ENCODE data around the gene DACT3.
A peak's percentile ranks its signal among the peaks of the same experiment; 100 is the strongest.

Gene DACT3

GRCh38 chr19:46665072-46665471 lies 4.1 kb upstream of the DACT3 start:
- DNase-seq: no peak

DNA sequence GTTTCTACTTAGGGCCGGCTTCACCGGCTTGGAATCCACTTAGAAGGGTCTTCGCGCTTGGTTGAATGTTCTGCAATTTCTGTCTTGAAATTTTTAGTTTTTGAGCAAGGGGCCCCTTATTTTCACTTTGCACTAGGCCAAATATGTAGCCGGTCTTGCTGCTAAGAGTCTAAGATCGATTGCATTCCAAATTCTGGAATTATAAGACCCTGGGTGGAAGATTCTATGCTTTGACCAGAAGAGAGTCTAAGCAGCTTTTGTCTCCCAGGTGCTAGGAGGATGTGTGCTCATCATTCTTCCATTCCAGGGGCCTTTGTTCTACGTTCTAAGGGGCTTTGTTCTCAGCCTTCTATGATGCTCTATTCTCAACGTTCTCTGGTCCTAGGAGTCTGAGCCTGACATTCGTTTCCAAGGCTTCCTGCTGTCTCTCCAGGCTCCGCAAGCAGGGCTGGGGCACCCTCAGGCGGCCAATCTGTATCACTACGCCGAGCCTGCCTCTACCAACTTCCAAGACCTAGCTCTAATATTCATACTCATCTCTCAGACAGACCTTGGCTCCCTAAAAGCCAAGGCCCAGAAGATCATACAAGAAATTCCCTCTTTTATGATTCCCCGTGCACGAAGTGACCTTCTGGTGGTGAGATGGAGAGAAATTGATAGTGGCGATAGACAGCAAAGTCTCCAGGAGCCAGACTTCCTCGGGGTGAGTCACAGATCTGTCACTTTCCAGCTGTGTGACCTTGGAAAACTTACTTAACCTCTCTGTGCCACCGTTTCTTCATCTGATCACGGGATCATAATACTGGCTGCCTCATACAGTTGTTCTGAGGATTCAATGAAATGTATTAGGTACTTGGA lies 982 bp upstream of the DACT3 start:
- DNase-seq: peak in 13 of 14 donors; percentile 39 to 84 (median 78)

DNA sequence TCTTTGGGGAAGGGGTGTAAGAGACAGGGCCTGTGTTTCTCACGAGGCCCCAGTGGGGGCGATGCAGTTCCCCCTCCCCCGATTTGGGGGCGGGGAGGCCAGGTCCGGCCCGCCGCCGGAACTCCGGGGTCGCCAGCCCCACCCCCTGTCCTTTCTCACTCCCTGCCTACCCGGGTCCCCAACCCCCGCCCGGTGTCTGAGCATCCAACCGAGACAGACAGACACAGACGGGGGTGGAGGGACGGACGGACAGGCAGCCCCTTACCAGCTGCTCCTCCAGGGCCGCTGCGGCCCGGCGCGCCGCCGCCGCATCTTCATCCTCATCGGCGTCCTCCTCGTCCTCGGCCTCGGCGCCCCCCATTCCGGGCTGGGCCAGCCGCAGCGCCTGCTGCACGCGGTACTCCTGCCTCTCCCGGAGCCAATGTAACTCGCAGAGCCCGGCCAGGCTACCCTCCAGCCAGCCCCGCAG lies 397 bp downstream of the DACT3 start:
- DNase-seq: peak in 3 of 14 donors; percentile 54 to 65 (median 57)

- peak in 7 of 14 donors; percentile 28 to 74 (median 64) for DNase-seq
Observed at GRCh38 chr19:46660008-46660517, 919 bp downstream of the DACT3 start.

DNA sequence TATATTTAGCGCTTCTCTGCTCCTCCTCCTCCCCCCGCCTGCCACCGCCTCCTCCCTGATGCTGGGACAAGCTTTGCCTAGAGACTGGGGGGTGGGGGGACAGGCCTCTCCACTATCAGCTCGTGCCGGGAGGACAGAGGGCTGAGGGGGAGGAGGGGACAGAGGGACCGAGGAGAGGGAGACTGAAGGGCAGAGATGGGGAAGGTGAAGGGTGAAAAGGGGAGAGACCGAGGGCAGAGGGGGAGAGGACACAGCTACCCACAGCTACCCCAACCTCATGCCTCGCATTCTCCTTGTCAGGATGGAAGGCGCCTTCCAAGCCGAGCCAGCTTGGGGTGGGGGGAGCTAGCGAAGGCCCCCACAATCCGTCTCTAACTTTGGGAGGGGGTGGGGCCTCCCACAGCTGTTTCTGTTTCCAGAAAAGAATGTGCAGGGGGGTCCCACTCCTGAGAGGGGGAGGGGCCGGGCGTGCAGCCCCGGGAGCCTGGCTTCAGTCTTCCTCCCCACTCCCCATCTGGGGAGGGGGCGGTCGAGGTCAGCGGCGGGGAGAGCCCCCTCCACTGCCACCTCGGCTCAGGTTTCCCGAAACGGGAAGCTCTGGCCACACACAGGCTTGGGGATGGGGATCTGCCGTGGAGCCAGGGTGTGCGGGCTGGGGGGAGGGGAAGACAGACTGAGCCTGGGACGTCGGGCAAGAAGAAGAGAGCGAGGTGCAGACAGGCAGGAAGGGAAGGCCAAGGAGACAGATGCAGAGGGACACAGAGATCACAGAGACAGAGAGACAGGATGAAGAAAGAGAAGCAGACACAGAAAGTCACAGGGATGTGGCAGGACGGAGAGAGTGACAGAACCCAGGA lies 1.6 kb downstream of the DACT3 start:
- peak in 10 of 14 donors; percentile 28 to 74 (median 60) for DNase-seq

GRCh38 chr19:46656541-46656940 lies 4.4 kb downstream of the DACT3 start:
- DNase-seq: no peak

DNA sequence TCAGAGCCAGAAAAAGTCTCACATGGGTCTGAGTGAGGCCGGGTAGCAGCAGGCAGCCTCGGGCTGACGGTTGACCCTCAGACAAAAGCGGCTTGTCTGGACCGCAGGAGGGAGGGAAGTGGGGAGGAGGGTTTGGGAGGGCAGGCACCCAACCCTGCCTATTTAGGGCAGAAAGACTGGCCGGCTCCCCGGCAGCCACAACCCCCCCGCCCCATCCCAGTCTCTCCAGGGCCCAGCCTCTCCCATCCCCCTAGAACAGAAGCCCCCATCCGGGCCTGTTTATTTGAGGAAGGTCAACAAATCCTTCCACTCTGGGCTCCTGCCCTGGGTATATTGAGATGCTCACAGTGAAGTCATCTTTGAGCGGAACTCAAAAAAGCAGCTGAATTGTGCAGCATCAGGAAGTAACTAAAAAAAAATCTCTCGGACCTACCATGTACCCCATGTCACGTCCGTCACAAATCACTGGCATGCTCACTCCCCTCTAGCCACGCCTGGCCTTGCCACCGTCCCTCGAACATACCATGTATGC lies 6.3 kb downstream of the DACT3 start:
- peak in 13 of 14 donors; percentile 21 to 83 (median 73) for DNase-seq

GRCh38 chr19:46650445-46650844 lies 10.5 kb downstream of the DACT3 start:
- no peak for DNase-seq

- DNase-seq: no peak
Observed at GRCh38 chr19:46648961-46649960, 11.7 kb downstream of the DACT3 start.

DNA sequence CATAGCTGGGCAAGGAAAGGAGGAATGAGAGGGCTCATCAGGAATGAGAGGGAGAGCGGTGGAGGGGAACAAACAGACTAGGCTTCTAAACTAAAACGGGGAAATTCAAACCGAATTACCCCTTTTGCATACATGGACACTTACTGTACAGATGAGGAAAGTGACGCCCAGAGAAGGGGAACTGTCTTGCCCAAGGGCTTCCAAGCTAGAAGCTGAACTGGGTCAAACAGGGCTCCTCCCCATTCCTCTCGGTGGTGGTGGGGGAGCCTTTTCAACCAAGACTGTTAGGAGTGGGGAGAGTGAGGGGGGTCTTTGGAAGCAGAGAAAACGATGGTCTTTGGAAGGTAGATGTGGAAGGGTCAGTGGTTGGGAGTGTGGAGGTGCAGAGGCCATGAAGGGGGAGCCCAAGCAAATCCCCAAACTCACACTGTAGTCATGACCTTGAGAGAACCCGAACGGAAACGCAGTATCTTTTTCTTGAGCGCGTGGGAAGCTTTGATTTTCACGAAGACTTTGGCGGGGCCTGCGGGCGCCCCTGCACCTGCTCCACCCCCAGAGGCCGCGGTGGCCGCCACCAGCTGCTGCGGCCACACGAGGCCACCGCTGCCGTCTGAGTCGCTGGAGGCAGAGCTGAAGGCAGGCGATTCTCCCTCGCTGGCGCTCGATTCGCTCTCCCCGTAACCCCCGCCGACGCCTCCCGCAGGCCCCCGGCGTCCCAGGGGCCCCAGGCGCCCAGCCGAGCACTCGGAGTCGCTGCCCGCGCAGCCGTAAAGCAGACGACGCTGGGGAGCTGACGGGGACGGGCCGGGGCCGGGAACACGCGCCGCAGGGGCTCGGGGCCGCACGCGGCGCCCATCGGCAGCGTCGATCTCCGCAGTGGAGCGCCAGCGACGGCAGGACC lies 12.7 kb downstream of the DACT3 start:
- DNase-seq: peak in 1 of 14 donors; percentile 20

DNA sequence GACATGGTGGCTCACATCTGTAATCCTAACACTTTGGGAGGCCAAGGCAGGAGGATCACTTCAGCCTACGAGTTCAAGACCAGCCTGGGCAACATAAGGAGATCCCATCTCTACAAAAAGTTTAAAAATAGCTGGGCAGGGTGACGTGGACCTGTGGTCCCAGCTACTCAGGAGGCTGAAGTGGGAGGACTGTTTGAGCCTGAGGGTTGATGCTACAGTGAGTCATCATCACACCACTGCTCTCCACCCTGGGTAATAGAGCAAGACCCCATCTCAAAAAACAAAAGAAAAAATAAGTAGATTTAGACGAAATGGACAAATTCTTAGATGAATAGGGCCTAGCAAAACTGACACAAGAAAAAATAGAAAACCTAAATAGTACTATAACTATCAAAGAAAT lies 14.6 kb downstream of the DACT3 start:
- no peak for DNase-seq

- DNase-seq: no peak
Observed at GRCh38 chr19:46644720-46645119, 16.3 kb downstream of the DACT3 start.

DNA sequence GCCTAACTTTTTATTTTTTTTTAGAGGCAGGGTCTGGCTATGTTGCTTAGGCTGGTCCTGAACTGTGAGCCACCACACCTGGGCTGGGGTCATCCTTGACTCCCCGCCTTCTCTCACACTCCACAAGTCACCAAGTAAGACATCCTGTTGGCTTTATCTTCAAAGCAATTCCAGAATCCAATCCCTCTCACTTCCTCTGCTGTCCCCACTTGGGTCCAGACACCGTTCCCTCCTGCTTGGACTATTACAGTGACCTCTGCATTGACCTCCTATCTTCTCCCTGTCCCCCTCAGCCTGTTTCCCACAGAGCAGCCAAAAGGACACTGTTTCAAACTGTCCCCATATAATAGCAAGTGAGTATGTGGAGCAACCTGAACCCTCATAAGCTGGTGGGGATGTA lies 20.3 kb downstream of the DACT3 start:
- DNase-seq: no peak

DNA sequence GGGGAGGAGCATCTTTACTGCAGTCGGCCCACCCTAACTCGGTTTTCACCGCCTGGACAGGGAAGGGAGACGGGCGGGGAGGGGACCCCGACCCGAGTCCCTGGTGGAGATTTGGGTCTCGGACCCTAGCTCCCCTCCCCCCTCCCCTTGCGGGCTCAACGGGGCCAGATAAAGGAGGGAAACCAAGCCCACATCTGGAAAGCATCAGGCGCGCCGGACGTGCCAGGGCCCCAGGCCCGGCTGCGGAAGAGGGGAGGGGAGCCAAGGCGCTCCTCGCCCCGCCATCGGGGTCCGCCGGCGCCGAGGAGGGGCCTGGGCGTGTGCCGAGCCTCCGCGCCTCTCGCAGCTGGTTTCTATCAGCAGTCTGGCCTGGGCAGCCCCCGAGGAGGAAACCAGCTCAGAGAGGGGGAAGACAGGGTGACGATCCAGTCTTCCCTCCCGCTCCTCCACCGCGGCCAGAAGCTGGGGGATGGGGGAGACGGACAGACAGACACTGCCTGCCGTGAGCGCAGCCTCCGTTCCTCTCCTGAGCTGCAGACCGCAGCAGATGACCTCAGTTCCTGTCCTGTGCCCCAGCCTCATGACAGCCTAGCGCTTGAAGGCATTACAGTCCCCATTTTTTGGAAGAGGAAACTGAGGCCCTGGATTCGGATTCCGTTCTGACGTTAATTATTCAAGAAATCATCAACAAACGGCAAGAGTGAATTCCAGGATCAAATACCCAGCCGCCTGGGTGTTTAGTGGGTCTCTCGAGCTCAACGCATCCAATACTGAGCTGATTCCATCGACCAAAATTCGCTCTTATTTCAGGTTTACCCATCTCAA lies 21.4 kb downstream of the DACT3 start:
- peak in 5 of 14 donors; percentile 14 to 38 (median 32) for DNase-seq

- DNase-seq: no peak
Observed at GRCh38 chr19:46637224-46637623, 23.8 kb downstream of the DACT3 start.

DNA sequence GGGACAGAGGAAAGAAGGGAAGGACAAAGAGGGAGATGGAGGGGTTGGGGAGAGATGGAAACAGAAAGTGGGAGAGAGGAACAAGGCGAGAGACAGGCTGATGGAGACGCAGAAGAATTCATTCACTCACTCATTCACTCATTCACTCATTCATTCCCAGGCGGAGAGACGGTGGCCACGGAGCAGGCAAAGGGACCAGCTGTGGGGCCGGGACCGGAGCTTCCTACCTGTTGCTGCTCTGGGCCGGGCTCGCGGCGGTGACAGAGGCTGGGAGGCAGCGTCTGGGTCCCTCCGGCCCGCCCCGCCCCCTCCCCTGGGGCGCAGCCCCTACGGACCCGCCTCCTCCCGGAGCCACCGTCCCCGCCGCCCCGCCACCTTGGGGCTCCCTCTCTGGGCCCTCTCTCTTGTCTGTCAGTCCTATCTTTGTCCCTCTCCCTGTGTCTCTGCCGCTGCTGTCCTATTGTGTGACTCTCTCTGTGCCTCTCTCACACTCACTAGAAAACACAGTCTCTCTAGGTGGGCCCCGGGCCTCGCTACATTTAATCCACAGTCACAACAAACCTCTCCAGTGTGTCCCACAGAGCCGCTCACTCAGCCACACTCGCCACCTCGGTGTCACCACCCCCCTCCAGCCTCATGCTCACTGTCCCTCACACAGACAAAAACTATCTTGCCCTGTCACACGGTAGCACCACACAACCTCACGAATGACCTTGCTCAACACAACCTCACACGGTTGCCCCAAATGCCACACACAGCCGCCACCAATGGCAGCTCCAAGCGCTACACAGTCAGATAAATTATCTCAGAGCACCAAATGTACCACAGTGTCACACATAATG lies 24.8 kb downstream of the DACT3 start, which contains the start of gene GNG8:
TSS of gene GNG8 (minus strand) at position 283 of the 842 bp plus-strand sequence. CDS start 1,520 bp downstream, outside the sequence.
- DNase-seq: peak in 3 of 14 donors; percentile 8 to 30 (median 11)

GRCh38 chr19:46634656-46635218 lies 26.2 kb downstream of the DACT3 start:
- no peak for DNase-seq

Measured in C1 segment of cervical spinal cord (tissue), 14 donors.